ENCODE measurements around the gene IGFL3.
"Not testable (repeated sequence)": the region's sequence is repeated elsewhere in the genome, so short reads cannot be mapped to it uniquely, and the experiment has no call there.

IGFL3 gene

GRCh38 chr19:46125447-46125846 lies 959 bp upstream of the IGFL3 start:
- DNase-seq (ENCODE audit: low read depth) = no peak

- no peak for DNase-seq (ENCODE audit: low read depth)
Measured at GRCh38 chr19:46118136-46118535, 6.4 kb downstream of the IGFL3 start.

- DNase-seq (ENCODE audit: low read depth) = no peak
Measured at GRCh38 chr19:46116121-46116520, 8.4 kb downstream of the IGFL3 start.

- peak; percentile 70 for DNase-seq (ENCODE audit: low read depth)
Measured at GRCh38 chr19:46115396-46116106, 8.9 kb downstream of the IGFL3 start.

GRCh38 chr19:46113726-46114125 lies 10.8 kb downstream of the IGFL3 start:
- no peak for DNase-seq (ENCODE audit: low read depth)

GRCh38 chr19:46112527-46112926 lies 12.0 kb downstream of the IGFL3 start:
- no peak for DNase-seq (ENCODE audit: low read depth)

GRCh38 chr19:46111376-46111775 lies 13.1 kb downstream of the IGFL3 start:
- no peak for DNase-seq (ENCODE audit: low read depth)

- DNase-seq (ENCODE audit: low read depth) = no peak
Measured at GRCh38 chr19:46109876-46110275, 14.6 kb downstream of the IGFL3 start.

GRCh38 chr19:46107371-46107770 lies 17.1 kb downstream of the IGFL3 start:
- DNase-seq (ENCODE audit: low read depth) = peak; percentile 30

- DNase-seq (ENCODE audit: low read depth) = not testable (repeated sequence)
Measured at GRCh38 chr19:46102333-46102732, 22.2 kb downstream of the IGFL3 start.

- no peak for DNase-seq (ENCODE audit: low read depth)
Measured at GRCh38 chr19:46101293-46101692, 23.2 kb downstream of the IGFL3 start.

GRCh38 chr19:46100344-46100743 lies 24.1 kb downstream of the IGFL3 start:
- no peak for DNase-seq (ENCODE audit: low read depth)

GRCh38 chr19:46090444-46090843 lies 34.0 kb downstream of the IGFL3 start:
- DNase-seq (ENCODE audit: low read depth) = no peak

- DNase-seq (ENCODE audit: low read depth) = no peak
Measured at GRCh38 chr19:46089432-46089831, 35.1 kb downstream of the IGFL3 start.

GRCh38 chr19:46088101-46088500 lies 36.4 kb downstream of the IGFL3 start:
- DNase-seq (ENCODE audit: low read depth) = no peak

- no peak for DNase-seq (ENCODE audit: low read depth)
Measured at GRCh38 chr19:46085888-46086287, 38.6 kb downstream of the IGFL3 start.

- no peak for DNase-seq (ENCODE audit: low read depth)
Measured at GRCh38 chr19:46082728-46083050, 41.8 kb downstream of the IGFL3 start.

GRCh38 chr19:46081928-46082727 lies 42.4 kb downstream of the IGFL3 start:
- DNase-seq (ENCODE audit: low read depth) = no peak

GRCh38 chr19:46080561-46080960 lies 43.9 kb downstream of the IGFL3 start:
- DNase-seq (ENCODE audit: low read depth) = peak; percentile 97

GRCh38 chr19:46079576-46079975 lies 44.9 kb downstream of the IGFL3 start:
- no peak for DNase-seq (ENCODE audit: low read depth)

GRCh38 chr19:46078573-46079332 lies 45.7 kb downstream of the IGFL3 start:
- not testable (repeated sequence) for DNase-seq (ENCODE audit: low read depth)

GRCh38 chr19:46077815-46078167 lies 46.7 kb downstream of the IGFL3 start:
- DNase-seq (ENCODE audit: low read depth) = no peak
